ENCODE data around the gene IFT27.

The IFT27 gene

GRCh38 chr22:36767035-36767775, 8.7 kb downstream of the IFT27 start:
- no peak for DNase-seq (ENCODE audit: extremely low read depth, low read depth)
- no peak overlapping the region for H3K4me3 ChIP-seq (replicated peaks; ENCODE audit: low read depth, low read length)
- no peak for TF ChIP-seq CTCF (IDR thresholded peaks at IDR 0.05; ENCODE audit: low read depth, low read length, missing control alignments)

- H3K4me3 ChIP-seq (replicated peaks; ENCODE audit: low read depth, low read length) = no peak overlapping the region
- no peak for DNase-seq (ENCODE audit: extremely low read depth, low read depth)
- no peak for TF ChIP-seq CTCF (IDR thresholded peaks at IDR 0.05; ENCODE audit: low read depth, low read length, missing control alignments)
Observed at GRCh38 chr22:36765943-36766450, 9.9 kb downstream of the IFT27 start.

- DNase-seq (ENCODE audit: extremely low read depth, low read depth) = no peak
- no peak for TF ChIP-seq CTCF (IDR thresholded peaks at IDR 0.05; ENCODE audit: low read depth, low read length, missing control alignments)
- H3K4me3 ChIP-seq (replicated peaks; ENCODE audit: low read depth, low read length) = no peak overlapping the region
Observed at GRCh38 chr22:36765131-36765942, 10.6 kb downstream of the IFT27 start.

- no peak overlapping the region for H3K4me3 ChIP-seq (replicated peaks; ENCODE audit: low read depth, low read length)
- DNase-seq (ENCODE audit: extremely low read depth, low read depth) = no peak
- no peak for TF ChIP-seq CTCF (IDR thresholded peaks at IDR 0.05; ENCODE audit: low read depth, low read length, missing control alignments)
Observed at GRCh38 chr22:36764641-36765040, 11.3 kb downstream of the IFT27 start.

- no peak for DNase-seq (ENCODE audit: extremely low read depth, low read depth)
- H3K4me3 ChIP-seq (replicated peaks; ENCODE audit: low read depth, low read length) = no peak overlapping the region
- TF ChIP-seq CTCF (IDR thresholded peaks at IDR 0.05; ENCODE audit: low read depth, low read length, missing control alignments) = no peak
Observed at GRCh38 chr22:36764060-36764459, 11.9 kb downstream of the IFT27 start.

- H3K4me3 ChIP-seq (replicated peaks; ENCODE audit: low read depth, low read length) = no peak overlapping the region
- no peak for DNase-seq (ENCODE audit: extremely low read depth, low read depth)
- no peak for TF ChIP-seq CTCF (IDR thresholded peaks at IDR 0.05; ENCODE audit: low read depth, low read length, missing control alignments)
Observed at GRCh38 chr22:36763576-36763975, 12.3 kb downstream of the IFT27 start.
